Spleen (tissue), 7 donors: ENCODE measurements around the gene AHRR.

ENCODE experiments used
- CTCF ChIP-seq, 11 experiments: fragments of 200-600 bp in 7 of 11; fragments of 450-650 bp in 4 of 11; sonication (generic) in 4 of 11; IDR thresholded peaks in 8 of 11; conservative IDR thresholded peaks in 3 of 11; 1 replicate in 7 of 11; 2 replicates in 4 of 11; pipeline versions ENCODE4 v1.4.0 to v1.8.0; 2016 to 2021; ENCODE audit warnings: antibody characterized with exemption in 11 of 11, inconsistent platforms in 4 of 11, mild to moderate bottlenecking in 1 of 11
- POLR2A ChIP-seq, 3 donors: fragments of 450-650 bp; IDR thresholded peaks; one replicate each; pipeline ENCODE4 v1.5.1; 2017; ENCODE audit warnings: antibody characterized with exemption in 3 of 3, mild to moderate bottlenecking in 1 of 3
- donor health status: DM: no; HTN: no; CAD: no; lungs with moderate emphysema.
- donor health status: DM: no; HTN: no; CAD: no.
- donor health status: DM: no; HTN: no; CAD: no.

- no peak for TF ChIP-seq CTCF (IDR thresholded peaks at IDR 0.05 in 8 of 11, conservative IDR thresholded peaks at IDR 0.05 in 3 of 11)
- no peak for TF ChIP-seq POLR2A (IDR thresholded peaks at IDR 0.05)
Measured at GRCh38 chr5:355379-355935, 33.9 kb downstream of the AHRR start.
